ENCODE measurements around the gene SLC50A1. TPM values are rescaled to one million over a fixed set of nuclear protein-coding genes. Genes with fewer than 3 reads are reported as not detected.

SLC50A1 gene
- total and polyA plus RNA-seq, 7 donors, result 6.7 to 16.2 (median 8.1) TPM

- TF ChIP-seq CTCF (IDR thresholded peaks at IDR 0.05), result peak; percentile 97
- intact Hi-C loops (cut with DNase I), result loop anchor here (1.0 to 5.0 kb wide), 3 partner anchors 36 to 77 kb away; partner anchors contain the start of gene EFNA1 (in 2 of the 2)
- ATAC-seq (peak; percentile 74 to 88 (median 80)), DNase-seq (peak; percentile 81 to 88)
- Histone ChIP-seq H3K9me3 (no peaks in the 10 kb centered on the region), H3K27me3 (ENCODE audit: insufficient read depth in 3 of 3, low read length in 2 of 3) (no peaks in the 10 kb centered on the region), H3K4me1 (peaks cover 12% of the 10 kb centered on the region), H3K4me3 (no peak overlapping the region), H3K36me3 (ENCODE audit: insufficient read depth in 1 of 2, low read depth in 1 of 2) (no peaks in the 10 kb centered on the region), H3K27ac (no peak overlapping the region)
- WGBS, 3 donors, result 17 to 22% (median 19%) methylated on average over 28 to 29 of the region's 29 CpGs
Observed at GRCh38 chr1:155091071-155092051, 44.3 kb upstream of the SLC50A1 start.

- no peaks in the 10 kb centered on the region for H3K9me3 ChIP-seq
- no peak for TF ChIP-seq CTCF (IDR thresholded peaks at IDR 0.05)
- no peak overlapping the region for H3K27ac ChIP-seq
- no peaks in the 10 kb centered on the region for H3K36me3 ChIP-seq (ENCODE audit: insufficient read depth in 1 of 2, low read depth in 1 of 2)
- H3K4me1 ChIP-seq, result peaks cover 12% of the 10 kb centered on the region
- ATAC-seq, result no peak
- H3K4me3 ChIP-seq, result no peak overlapping the region
- intact Hi-C loops (cut with DNase I), result loop anchor here (2.0 to 5.0 kb wide), 2 partner anchors 35 to 77 kb away; partner anchors contain the start of gene EFNA1 (in 2 of the 2)
- 70 to 85% (median 75%) methylated on average over 6 of the region's 6 CpGs for WGBS, 3 donors
- H3K27me3 ChIP-seq (ENCODE audit: insufficient read depth in 3 of 3, low read length in 2 of 3), result no peaks in the 10 kb centered on the region
- DNase-seq, result no peak
Observed at GRCh38 chr1:155092131-155092530, 43.5 kb upstream of the SLC50A1 start.

- peaks cover 12% of the 10 kb centered on the region for H3K4me1 ChIP-seq
- H3K27ac ChIP-seq, result no peak overlapping the region
- no peak overlapping the region for H3K4me3 ChIP-seq
- H3K9me3 ChIP-seq, result no peaks in the 10 kb centered on the region
- no peak for ATAC-seq
- DNase-seq, result no peak
- no peaks in the 10 kb centered on the region for H3K27me3 ChIP-seq (ENCODE audit: insufficient read depth in 3 of 3, low read length in 2 of 3)
- 86 to 92% (median 90%) methylated on average over 12 of the region's 12 CpGs for WGBS, 3 donors
- no peak for TF ChIP-seq CTCF (IDR thresholded peaks at IDR 0.05)
- no peaks in the 10 kb centered on the region for H3K36me3 ChIP-seq (ENCODE audit: insufficient read depth in 1 of 2, low read depth in 1 of 2)
- intact Hi-C loops (cut with DNase I), result loop anchor here (2.0 to 5.0 kb wide), 2 partner anchors 35 to 76 kb away; partner anchors contain the start of gene EFNA1 (in 2 of the 2)
Observed at GRCh38 chr1:155092641-155093040, 43.0 kb upstream of the SLC50A1 start.

GRCh38 chr1:155093911-155094621, 41.6 kb upstream of the SLC50A1 start:
- Histone ChIP-seq H3K27me3 (ENCODE audit: insufficient read depth in 3 of 3, low read length in 2 of 3) (no peaks in the 10 kb centered on the region), H3K9me3 (no peaks in the 10 kb centered on the region), H3K4me1 (peaks cover 12% of the 10 kb centered on the region), H3K27ac (no peak overlapping the region), H3K36me3 (ENCODE audit: insufficient read depth in 1 of 2, low read depth in 1 of 2) (no peaks in the 10 kb centered on the region), H3K4me3 (no peak overlapping the region)
- DNase-seq, result no peak
- peak; percentile 39 for TF ChIP-seq CTCF (IDR thresholded peaks at IDR 0.05)
- 13 to 15% (median 14%) methylated on average over 13 of the region's 13 CpGs for WGBS, 3 donors
- intact Hi-C loops (cut with DNase I), result loop anchor here (2.0 to 5.0 kb wide), 2 partner anchors 33 to 75 kb away; partner anchors contain the start of gene EFNA1 (in 2 of the 2)
- peak in 3 of 4 donors; percentile 29 to 71 (median 56) for ATAC-seq
